ENCODE results near the gene SSPN. TPM values are rescaled to one million over a fixed set of nuclear protein-coding genes. Genes with fewer than 3 reads are reported as not detected.

SSPN gene
- total and polyA plus RNA-seq, 9 of the 15 experiments (the other 6 are each of a cell fraction or from before 2014, with no cell fraction given): 0.40 TPM; not detected in 8

- TF ChIP-seq CHD7 (IDR thresholded peaks at IDR 0.05; ENCODE audit: low read depth, low read length) (no peak), ZNF561 (CRISPR knock-in tag; conservative IDR thresholded peaks at IDR 0.05) (no peak), SETDB1 (IDR thresholded peaks at IDR 0.05; ENCODE audit: low read length) (no peak), ESRRB (CRISPR knock-in tag; IDR thresholded peaks at IDR 0.05; ENCODE audit: borderline replicate concordance) (no peak), CBX3 (IDR thresholded peaks at IDR 0.05; ENCODE audit: borderline replicate concordance in 1 of 2, low read length in 2 of 2) (peak in 1 of 2 experiments; percentile 59; a peak in 2 of 3 replicates), IFI16 (CRISPR knock-in tag; IDR thresholded peaks at IDR 0.05) (no peak), HMBOX1 (IDR thresholded peaks at IDR 0.05) (peak; percentile 73), MTA2 (IDR thresholded peaks at IDR 0.05; ENCODE audit: low read depth) (peak; percentile 47), KAT8 (IDR thresholded peaks at IDR 0.05; ENCODE audit: low read depth) (no peak), SMC3 (conservative IDR thresholded peaks at IDR 0.05; ENCODE audit: insufficient read depth, low read depth, low read length) (no peak), RBM39 (optimal IDR thresholded peaks at IDR 0.05; ENCODE audit: low read depth, low read length) (no peak), GTF2E2 (tag; IDR thresholded peaks at IDR 0.05) (peak; percentile 90), SMARCB1 (IDR thresholded peaks at IDR 0.05; ENCODE audit: insufficient read length, low read depth) (no peak), ELF4 (CRISPR knock-in tag; IDR thresholded peaks at IDR 0.05) (no peak), RUNX1 (IDR thresholded peaks at IDR 0.05; ENCODE audit: low read depth) (no peak), ZNF507 (tag; conservative IDR thresholded peaks at IDR 0.05) (no peak), FOXK1 (CRISPR knock-in tag; IDR thresholded peaks at IDR 0.05; ENCODE audit: borderline replicate concordance) (no peak)
Observed at GRCh38 chr12:26274441-26275312, 79.3 kb downstream of the SSPN start (continued).

All from K562 (cell line).